Body of pancreas (tissue), 4 donors: Measurements from ENCODE around the gene SMAGP.

Experiments
- CTCF ChIP-seq, 7 experiments: fragments of 450-650 bp in 4 of 7; fragments of 200-600 bp in 3 of 7; sonication (generic) in 3 of 7; IDR thresholded peaks; one replicate each; pipeline ENCODE4 v1.5.1; 2016 to 2019; ENCODE audit warnings: antibody characterized with exemption in 7 of 7
- POLR2A ChIP-seq, 3 donors: fragments of 450-650 bp; IDR thresholded peaks; one replicate each; pipeline ENCODE4 v1.6.1; 2016; ENCODE audit warnings: antibody characterized with exemption in 3 of 3, mild to moderate bottlenecking in 2 of 3

- TF ChIP-seq CTCF (IDR thresholded peaks at IDR 0.05) = no peak
- TF ChIP-seq POLR2A (IDR thresholded peaks at IDR 0.05) = no peak
Observed at GRCh38 chr12:51318846-51319599, 48.8 kb upstream of the SMAGP start.
